ENCODE results near the gene PLA2G2D.
A peak's percentile ranks its signal among the peaks of the same experiment; 100 is the strongest.

DNA sequence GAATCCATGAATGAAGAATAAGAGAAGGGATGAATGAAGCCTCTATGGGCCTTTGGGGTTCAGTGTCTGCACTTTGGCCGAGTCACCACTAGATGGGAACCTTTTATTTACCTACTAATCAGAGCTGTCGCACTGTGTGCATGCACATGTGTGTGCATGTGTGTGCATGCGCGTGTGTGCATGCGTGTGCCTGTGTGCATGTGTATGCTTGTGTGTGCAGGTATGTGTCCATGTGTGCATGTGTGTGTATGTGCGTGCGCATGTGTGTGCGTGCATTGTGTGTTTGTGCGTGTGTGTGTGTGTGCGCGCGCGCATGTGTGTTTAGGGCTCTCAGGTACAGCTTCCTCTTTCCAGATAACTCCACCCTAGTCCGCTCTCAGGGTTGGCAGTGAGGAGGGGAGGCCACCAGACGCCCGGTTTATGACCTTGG lies 46.2 kb upstream of the PLA2G2D start:
- TF ChIP-seq, protein P1, sequence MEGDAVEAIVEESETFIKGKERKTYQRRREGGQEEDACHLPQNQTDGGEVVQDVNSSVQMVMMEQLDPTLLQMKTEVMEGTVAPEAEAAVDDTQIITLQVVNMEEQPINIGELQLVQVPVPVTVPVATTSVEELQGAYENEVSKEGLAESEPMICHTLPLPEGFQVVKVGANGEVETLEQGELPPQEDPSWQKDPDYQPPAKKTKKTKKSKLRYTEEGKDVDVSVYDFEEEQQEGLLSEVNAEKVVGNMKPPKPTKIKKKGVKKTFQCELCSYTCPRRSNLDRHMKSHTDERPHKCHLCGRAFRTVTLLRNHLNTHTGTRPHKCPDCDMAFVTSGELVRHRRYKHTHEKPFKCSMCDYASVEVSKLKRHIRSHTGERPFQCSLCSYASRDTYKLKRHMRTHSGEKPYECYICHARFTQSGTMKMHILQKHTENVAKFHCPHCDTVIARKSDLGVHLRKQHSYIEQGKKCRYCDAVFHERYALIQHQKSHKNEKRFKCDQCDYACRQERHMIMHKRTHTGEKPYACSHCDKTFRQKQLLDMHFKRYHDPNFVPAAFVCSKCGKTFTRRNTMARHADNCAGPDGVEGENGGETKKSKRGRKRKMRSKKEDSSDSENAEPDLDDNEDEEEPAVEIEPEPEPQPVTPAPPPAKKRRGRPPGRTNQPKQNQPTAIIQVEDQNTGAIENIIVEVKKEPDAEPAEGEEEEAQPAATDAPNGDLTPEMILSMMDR (IDR thresholded peaks at IDR 0.05), result peak; percentile 16 to 28 (median 24)
- no peak for TF ChIP-seq POLR2A (IDR thresholded peaks at IDR 0.05; ENCODE audit: low read depth)

Data from esophagus muscularis mucosa (tissue), 3 donors.